ENCODE measurements around the gene CFAP73. TPM values are rescaled to one million over a fixed set of nuclear protein-coding genes. Genes with fewer than 3 reads are reported as not detected.

The CFAP73 gene
- total and polyA plus RNA-seq, 10 of the 15 experiments (the other 5 are each of a cell fraction or from before 2014, with no cell fraction given): 0.18 TPM; not detected in 9

- TF ChIP-seq NKRF (conservative IDR thresholded peaks at IDR 0.05) (no peak), EZH2 (IDR thresholded peaks at IDR 0.05; ENCODE audit: borderline replicate concordance, control insufficient read depth, low read depth, low read length) (no peak), MAX (IDR thresholded peaks at IDR 0.05; ENCODE audit: low read depth, low read length) (no peak), DPF2 (IDR thresholded peaks at IDR 0.05) (no peak), NBN (IDR thresholded peaks at IDR 0.05) (no peak), ZBED1 (IDR thresholded peaks at IDR 0.05; ENCODE audit: borderline replicate concordance) (no peak), MTA2 (IDR thresholded peaks at IDR 0.05; ENCODE audit: low read depth) (no peak), BRCA1 (IDR thresholded peaks at IDR 0.05; ENCODE audit: low read depth, low read length) (no peak)
Measured at GRCh38 chr12:113108308-113108707, 41.2 kb upstream of the CFAP73 start (continued).

GRCh38 chr12:113109360-113109759 is 40.2 kb upstream of the CFAP73 start:
- Histone ChIP-seq H3K27ac (ENCODE audit: control insufficient read depth, insufficient read depth) (no peak overlapping the region), H3K9ac (ENCODE audit: control insufficient read depth, insufficient read depth, low read length) (no peak overlapping the region), H4K20me1 (ENCODE audit: control insufficient read depth, insufficient read depth) (no peaks in the 10 kb centered on the region), H3K79me2 (ENCODE audit: control insufficient read depth, insufficient read depth, low read length) (no peaks in the 10 kb centered on the region), H3K4me2 (ENCODE audit: control insufficient read depth, insufficient read depth) (no peak overlapping the region), H3K9me3 (replicated peaks; ENCODE audit: control insufficient read depth, insufficient read depth, low read length) (no peaks in the 10 kb centered on the region), H2AFZ (ENCODE audit: control insufficient read depth, low read depth, low read length) (no peak overlapping the region), H3K36me3 (ENCODE audit: control insufficient read depth in 2 of 2, insufficient read depth in 2 of 2, low read length in 1 of 2) (no peaks in the 10 kb centered on the region), H3K4me1 (ENCODE audit: control insufficient read depth, insufficient read depth, low read length) (no peaks in the 10 kb centered on the region), H3K27me3 (replicated peaks in 1 of 2; ENCODE audit: control insufficient read depth in 2 of 2, insufficient read depth in 2 of 2, low read length in 1 of 2) (no peaks in the 10 kb centered on the region; a peak in 1 of 4 replicates), H3K4me3 (no peak overlapping the region)
- BruUV-seq (replicated peaks): no TSS peak
- DNase-seq (ENCODE audit: low read depth, low spot score) (no peak), ATAC-seq (no peak; the same call in 2 of the 3 replicates), FAIRE-seq (no peak)
- intact Hi-C loops (cut with micrococcal nuclease; ENCODE audit: unreplicated experiment) (loop anchor here (5.0 kb wide), 1 partner anchor 43 kb away; no protein-coding TSS in a partner anchor), in situ Hi-C loops (cut with MboI) (no loop called here)
- ChIA-PET CTCF (interaction anchor here (0.7 to 1.5 kb wide), 4 partner anchors 10 to 65 kb away, joined by 3 to 5 read pairs (median 4); no protein-coding TSS in a partner anchor), SMC1A (ENCODE audit: uncharacterized antibody, unreplicated experiment) (interaction anchor here (0.7 to 1.5 kb wide), 3 partner anchors 16 to 974 kb away, joined by 3 to 4 read pairs (median 4); no protein-coding TSS in a partner anchor), POLR2A (interaction anchor here (0.5 to 0.7 kb wide), 2 partner anchors 20 to 45 kb away, joined by 3 to 4 read pairs; no protein-coding TSS in a partner anchor), RAD21 (ENCODE audit: unreplicated experiment) (interaction anchor here (1.2 kb wide), 1 partner anchor 63 kb away, joined by 3 read pairs; no protein-coding TSS in a partner anchor)
- 33% methylated on average over 5 of the region's 5 CpGs for WGBS (ENCODE audit: insufficient coverage, insufficient replicate concordance, low lambda C conversion rate, missing lambda C conversion rate)
- TF ChIP-seq MEF2A (IDR thresholded peaks at IDR 0.05; ENCODE audit: insufficient read depth, low read depth, low read length) (no peak), CHD2 (IDR thresholded peaks at IDR 0.05; ENCODE audit: borderline replicate concordance, low read depth, low read length) (no peak), FOS (IDR thresholded peaks at IDR 0.05; ENCODE audit: borderline replicate concordance, extremely low read depth, insufficient read length) (no peak), LARP7 (IDR thresholded peaks at IDR 0.05) (no peak), SRF (IDR thresholded peaks at IDR 0.05; ENCODE audit: low read depth in 2 of 2, low read length in 2 of 2) (no peak), KLF5 (IDR thresholded peaks at IDR 0.05; ENCODE audit: partially characterized antibody) (no peak), NFYB (IDR thresholded peaks at IDR 0.05; ENCODE audit: insufficient read depth, low read depth, low read length) (no peak), TCF12 (IDR thresholded peaks at IDR 0.05; ENCODE audit: low read depth, low read length) (no peak), SIN3A (IDR thresholded peaks at IDR 0.05; ENCODE audit: low read depth, low read length) (no peak), CTCF (IDR thresholded peaks at IDR 0.05 in 2 of 3, conservative IDR thresholded peaks at IDR 0.05 in 1 of 3; ENCODE audit: control insufficient read depth in 2 of 3, extremely low read depth in 1 of 3, insufficient read depth in 1 of 3, low read depth in 3 of 3, low read length in 3 of 3) (no peak), NR2F1 (conservative IDR thresholded peaks at IDR 0.05) (no peak), JUNB (IDR thresholded peaks at IDR 0.05) (no peak), MTA3 (IDR thresholded peaks at IDR 0.05; ENCODE audit: borderline replicate concordance, low read length) (no peak)
